Upper lobe of right lung (tissue), 1 donor: ENCODE data around the gene MIER3. TPM values are rescaled to one million over a fixed set of nuclear protein-coding genes. Genes with fewer than 3 reads are reported as not detected.
A peak's percentile ranks its signal among the peaks of the same experiment; 100 is the strongest.

Experiments
- ATAC-seq: fragments of 200-7000 bp; cut with Tn5 transposase; one replicate; pipeline ENCODE4 v1.9.1; 2020; ENCODE audit warnings: mild to moderate bottlenecking, moderate library complexity
- DNase-seq: peaks from one replicate; pipeline ENCODE4 v3.0.0-alpha.2; 2020
- H3K27ac ChIP-seq: fragments of 200-600 bp; one replicate; pipeline ENCODE4 v1.8.0; 2022
- H3K27me3 ChIP-seq: fragments of 200-600 bp; one replicate; pipeline ENCODE4 v1.8.0; 2022; ENCODE audit warnings: mild to moderate bottlenecking
- H3K36me3 ChIP-seq: fragments of 200-600 bp; one replicate; pipeline ENCODE4 v1.8.0; 2022
- H3K4me1 ChIP-seq: fragments of 200-600 bp; one replicate; pipeline ENCODE4 v1.8.0; 2022
- H3K4me3 ChIP-seq: fragments of 200-600 bp; one replicate; pipeline ENCODE4 v1.8.0; 2022; ENCODE audit warnings: mild to moderate bottlenecking
- H3K9me3 ChIP-seq: fragments of 200-600 bp; one replicate; pipeline ENCODE4 v1.8.0; 2022
- CTCF ChIP-seq: fragments of 200-600 bp; IDR thresholded peaks from one replicate; pipeline ENCODE4 v1.8.0; 2022; ENCODE audit warnings: antibody characterized with exemption
- intact Hi-C: fragments of 100-400 bp; cut with DNase I; formaldehyde crosslinking; loops from one replicate; pipeline ENCODE4 v1.11.0; 2022
- total RNA-seq: library from RNA; stranded (reverse); fragmentation: NEBNext Ultra II Directional; extraction: Animal tissue kit (Norgen Biotek cat#: 25700); gene quantifications from one replicate; pipeline ENCODE4 v1.2.1, GENCODE V29; 2021
- donor health status: DM: no; HTN: yes; CAD: no; lungs with severe emphysema.

The MIER3 gene
- total RNA-seq, 1 donor from 2014 or later, result 19.7 TPM

- no peaks in the 10 kb centered on the region for H3K9me3 ChIP-seq
- intact Hi-C loops, result no loop called here
- ATAC-seq (no peak), DNase-seq (no peak)
- H3K4me1 ChIP-seq, result no peaks in the 10 kb centered on the region
- no peak overlapping the region for H3K27ac ChIP-seq
- no peak for TF ChIP-seq CTCF
- H3K27me3 ChIP-seq, result no peaks in the 10 kb centered on the region
- H3K36me3 ChIP-seq, result no peaks in the 10 kb centered on the region
- H3K4me3 ChIP-seq, result no peak overlapping the region
Observed at GRCh38 chr5:56959326-56959725, 7.4 kb upstream of the MIER3 start.

GRCh38 chr5:56958595-56958994 is 6.7 kb upstream of the MIER3 start:
- TF ChIP-seq CTCF, result no peak
- no peaks in the 10 kb centered on the region for H3K9me3 ChIP-seq
- no peaks in the 10 kb centered on the region for H3K36me3 ChIP-seq
- intact Hi-C loops, result no loop called here
- H3K27ac ChIP-seq, result no peak overlapping the region
- no peak overlapping the region for H3K4me3 ChIP-seq
- no peaks in the 10 kb centered on the region for H3K27me3 ChIP-seq
- ATAC-seq (no peak), DNase-seq (no peak)
- H3K4me1 ChIP-seq, result no peaks in the 10 kb centered on the region

GRCh38 chr5:56954262-56954661 is 2.3 kb upstream of the MIER3 start:
- Histone ChIP-seq H3K27ac (no peak overlapping the region), H3K27me3 (no peaks in the 10 kb centered on the region), H3K9me3 (no peaks in the 10 kb centered on the region), H3K4me1 (peaks cover 9% of the 10 kb centered on the region), H3K4me3 (no peak overlapping the region), H3K36me3 (no peaks in the 10 kb centered on the region)
- intact Hi-C loops, result no loop called here
- DNase-seq (no peak), ATAC-seq (no peak)
- TF ChIP-seq CTCF, result no peak

- Histone ChIP-seq H3K4me1 (peaks cover 9% of the 10 kb centered on the region), H3K4me3 (peak overlapping the region; percentile 82), H3K36me3 (peaks cover 18% of the 10 kb centered on the region), H3K9me3 (no peaks in the 10 kb centered on the region), H3K27me3 (no peaks in the 10 kb centered on the region), H3K27ac (peak overlapping the region; percentile 73)
- intact Hi-C loops, result no loop called here
- TF ChIP-seq CTCF, result no peak
- DNase-seq (peak; percentile 66), ATAC-seq (peak; percentile 70)
Observed at GRCh38 chr5:56951126-56951945, 587 bp downstream of the MIER3 start.

GRCh38 chr5:56950626-56951125 is 1.2 kb downstream of the MIER3 start:
- H3K36me3 ChIP-seq, result peaks cover 24% of the 10 kb centered on the region
- peaks cover 9% of the 10 kb centered on the region for H3K4me1 ChIP-seq
- peak overlapping the region; percentile 82 for H3K4me3 ChIP-seq
- intact Hi-C loops, result no loop called here
- DNase-seq, result peak; percentile 81
- ATAC-seq, result peak; percentile 68
- H3K27ac ChIP-seq, result peak overlapping the region; percentile 38
- H3K27me3 ChIP-seq, result no peaks in the 10 kb centered on the region
- no peak for TF ChIP-seq CTCF
- H3K9me3 ChIP-seq, result no peaks in the 10 kb centered on the region
